GM12878 (cell line): ENCODE measurements around the gene ANK2. TPM values are rescaled to one million over a fixed set of nuclear protein-coding genes. Genes with fewer than 3 reads are reported as not detected.

Experiments
- ATAC-seq: fragments of 200-7000 bp; cut with Tn5 transposase; 3 replicates; pipeline ENCODE4 v1.9.1; 2020; ENCODE audit warnings: mild to moderate bottlenecking, moderate library complexity
- BruUV-seq: library from RNA; stranded (reverse); fragments of 400-500 nt; replicated peaks from 2 replicates; lab custom pipeline; 2021; lab: Mats Ljungman, UMichigan
- CTCF ChIA-PET: fragments of 300-600 bp; sonication (Branson Sonifier 250); formaldehyde crosslinking; extraction: SDS; loops from one replicate; lab custom pipeline; 2021; ENCODE audit warnings: inconsistent platforms; lab: Yijun Ruan, JAX
- POLR2A ChIA-PET: fragments of 350-600 bp; formaldehyde crosslinking; extraction: SDS; loops from one replicate; lab custom pipeline; 2021; ENCODE audit warnings: inconsistent platforms; lab: Charles Lee
- RAD21 ChIA-PET: fragments of 300-600 bp; sonication (Branson Sonifier 250); formaldehyde crosslinking; loops from one replicate; lab custom pipeline; 2023; ENCODE audit warnings: antibody characterized with exemption; ENCODE audit not compliant: unreplicated experiment; lab: Charles Lee
- SMC1A ChIA-PET: fragments of 300-600 bp; sonication (Branson Sonifier 250); formaldehyde crosslinking; loops from one replicate; lab custom pipeline; 2023; ENCODE audit not compliant: unreplicated experiment, uncharacterized antibody; lab: Charles Lee
- DNase-seq: peaks from one replicate; pipeline ENCODE4 v3.0.0-alpha.2; 2011; ENCODE audit warnings: low read depth, low spot score
- FAIRE-seq: peaks from 3 replicates; lab custom pipeline; 2011; peaks lifted over from hg19 to GRCh38; lab: Jason Lieb, UNC
- H2AFZ ChIP-seq: 2 replicates; pipeline ENCODE4 v1.6.0; 2011; ENCODE audit warnings: low read depth, low read length, control low read depth; ENCODE audit not compliant: control insufficient read depth
- H3K27ac ChIP-seq: 2 replicates; pipeline ENCODE4 v1.5.1; 2011; ENCODE audit warnings: control low read depth; ENCODE audit not compliant: control insufficient read depth, insufficient read depth
- H3K27me3 ChIP-seq, 2 experiments: replicated peaks in 1 of 2; 2 replicates each; pipeline versions ENCODE4 v1.6.0 to v1.6.1; 2011; ENCODE audit warnings: low read length in 1 of 2; ENCODE audit not compliant: control insufficient read depth in 2 of 2, insufficient read depth in 2 of 2
- H3K36me3 ChIP-seq, 2 experiments: 2 replicates each; pipeline ENCODE4 v1.5.1; 2011; ENCODE audit warnings: low read length in 1 of 2; ENCODE audit not compliant: control insufficient read depth in 2 of 2, insufficient read depth in 2 of 2
- H3K4me1 ChIP-seq: 2 replicates; pipeline ENCODE4 v1.6.1; 2011; ENCODE audit warnings: mild to moderate bottlenecking, low read length, moderate library complexity, mixed read lengths; ENCODE audit not compliant: control insufficient read depth, insufficient read depth
- H3K4me2 ChIP-seq: 2 replicates; pipeline ENCODE4 v1.6.0; 2011; ENCODE audit warnings: control low read depth; ENCODE audit not compliant: control insufficient read depth, insufficient read depth
- H3K4me3 ChIP-seq: fragments of 200-600 bp; sonication (generic); 2 replicates; pipeline ENCODE4 v1.5.1; 2016
- H3K79me2 ChIP-seq: 2 replicates; pipeline ENCODE4 v1.6.0; 2011; ENCODE audit warnings: low read length; ENCODE audit not compliant: control insufficient read depth, insufficient read depth
- H3K9ac ChIP-seq: 2 replicates; pipeline ENCODE4 v1.8.0; 2011; ENCODE audit warnings: low read length, control low read depth, mixed read lengths; ENCODE audit not compliant: control insufficient read depth, insufficient read depth
- H3K9me3 ChIP-seq: replicated peaks from 3 replicates; pipeline ENCODE4 v1.5.1; 2011; ENCODE audit warnings: mild to moderate bottlenecking, low read length; ENCODE audit not compliant: control insufficient read depth, insufficient read depth
- H4K20me1 ChIP-seq: 2 replicates; pipeline ENCODE4 v1.6.0; 2011; ENCODE audit not compliant: control insufficient read depth, insufficient read depth
- CBX3 ChIP-seq: fragments of 200-600 bp; sonication (generic); IDR thresholded peaks from 2 replicates; pipeline ENCODE4 v1.6.1; 2016; ENCODE audit warnings: low read depth, borderline replicate concordance
- CREB1 ChIP-seq: IDR thresholded peaks from 2 replicates; pipeline ENCODE4 v1.6.1; 2012; ENCODE audit warnings: low read depth, mild to moderate bottlenecking, inconsistent platforms
- CREM ChIP-seq: IDR thresholded peaks from 2 replicates; pipeline ENCODE4 v1.6.1; 2014; ENCODE audit warnings: antibody characterized with exemption, low read depth
- FOS ChIP-seq: IDR thresholded peaks from 3 replicates; pipeline ENCODE4 v1.6.1; 2011; ENCODE audit warnings: borderline replicate concordance; ENCODE audit not compliant: insufficient read length; ENCODE audit errors: extremely low read depth
- HCFC1 ChIP-seq: fragments of 150-350 bp; IDR thresholded peaks from 2 replicates; pipeline ENCODE4 v1.6.1; 2014; ENCODE audit warnings: low read length
- LARP7 ChIP-seq: fragments of 450-650 bp; IDR thresholded peaks from 2 replicates; pipeline ENCODE4 v1.6.1; 2017; ENCODE audit warnings: mild to moderate bottlenecking
- MAX ChIP-seq: IDR thresholded peaks from 2 replicates; pipeline ENCODE4 v1.6.1; 2012; ENCODE audit warnings: low read depth, low read length, improper control_type of control experiment
- NKRF ChIP-seq: fragments of 450-650 bp; conservative IDR thresholded peaks from 2 replicates; pipeline ENCODE4 v1.6.1; 2017; ENCODE audit warnings: mild to moderate bottlenecking, moderate library complexity
- PAX8 ChIP-seq: fragments of 450-650 bp; IDR thresholded peaks from 2 replicates; pipeline ENCODE4 v1.6.1; 2017; ENCODE audit warnings: mild to moderate bottlenecking, moderate library complexity
- RBBP5 ChIP-seq: fragments of 200-600 bp; sonication (generic); conservative IDR thresholded peaks from 2 replicates; pipeline ENCODE4 v1.6.1; 2016
- RFX5 ChIP-seq: IDR thresholded peaks from 2 replicates; pipeline ENCODE4 v1.6.1; 2011; ENCODE audit warnings: low read depth, low read length, improper control_type of control experiment
- STAT1 ChIP-seq: fragments of 450-650 bp; conservative IDR thresholded peaks from 2 replicates; pipeline ENCODE4 v1.6.1; 2014; ENCODE audit warnings: antibody characterized with exemption, mild to moderate bottlenecking
- TAF1 ChIP-seq: IDR thresholded peaks from 2 replicates; pipeline ENCODE4 v1.6.1; 2011; ENCODE audit warnings: mild to moderate bottlenecking, low read depth, low read length, borderline replicate concordance
- ZNF217 ChIP-seq: fragments of 450-650 bp; IDR thresholded peaks from 2 replicates; pipeline ENCODE4 v1.6.1; 2017; ENCODE audit warnings: antibody characterized with exemption, mild to moderate bottlenecking
- ZNF24 ChIP-seq: fragments of 450-650 bp; IDR thresholded peaks from 2 replicates; pipeline ENCODE4 v1.6.1; 2017; ENCODE audit warnings: antibody characterized with exemption, mild to moderate bottlenecking
- WGBS: methylation state at CpG from one replicate; pipeline ENCODE4 v1.1.6; 2016; ENCODE audit warnings: low lambda C conversion rate; ENCODE audit not compliant: insufficient replicate concordance, insufficient coverage; ENCODE audit errors: missing lambda C conversion rate; 5-methylcytosine and 5-hydroxymethylcytosine counted together
- in situ Hi-C: fragments of 300-500 bp; cut with MboI; formaldehyde crosslinking; loops from 9 replicates; pipeline ENCODE4 v1.14.3; 2018; ENCODE audit warnings: mixed read lengths
- intact Hi-C: fragments of 100-400 bp; cut with micrococcal nuclease; formaldehyde crosslinking; loops from one replicate; pipeline ENCODE4 v1.14.2; 2022; ENCODE audit not compliant: unreplicated experiment
- polyA plus RNA-seq, 11 experiments: library from polyadenylated mRNA; depleted of rRNA in 4 of 11; unstranded in 6 of 11; stranded (reverse) in 5 of 11; fragments of >200 nt; fragmentation: Nextera tagmentation in 4 of 11; fragmentation: Illumina TruSeq in 1 of 11; extraction: Ambion mirVana in 4 of 11; extraction: Trizol in 1 of 11; gene quantifications; 1 replicate in 1 of 11; 2 replicates in 10 of 11; pipeline versions ENCODE4 v1.2.1 to v1.2.3, GENCODE V29; 2011 to 2016; ENCODE audit warnings: inconsistent platforms in 2 of 11, missing spikeins in 2 of 11, low read depth in 1 of 11
- total RNA-seq, 4 experiments: library from RNA; depleted of rRNA in 3 of 4; stranded (reverse); fragments of >200 nt in 3 of 4; fragmentation: Illumina TruSeq in 1 of 4; extraction: Trizol in 1 of 4; gene quantifications; 2 replicates each; pipeline versions ENCODE4 v1.2.1 to v1.2.3, GENCODE V29; 2013 to 2021

The ANK2 gene
- total and polyA plus RNA-seq, 10 of the 15 experiments (the other 5 are each of a cell fraction or from before 2014, with no cell fraction given) = 1.6 to 13.0 (median 4.1) TPM

- no peak for TF ChIP-seq LARP7
Measured at GRCh38 chr4:113383111-113383785, 333.8 kb downstream of the ANK2 start (continued).

GRCh38 chr4:113384600-113384999, 335.1 kb downstream of the ANK2 start:
- Histone ChIP-seq H3K9ac (no peak overlapping the region), H2AFZ (no peak overlapping the region), H4K20me1 (no peaks in the 10 kb centered on the region), H3K79me2 (no peaks in the 10 kb centered on the region), H3K4me3 (no peak overlapping the region), H3K9me3 (no peaks in the 10 kb centered on the region), H3K27ac (no peak overlapping the region), H3K27me3 (no peaks in the 10 kb centered on the region), H3K4me2 (no peak overlapping the region), H3K36me3 (no peaks in the 10 kb centered on the region), H3K4me1 (no peaks in the 10 kb centered on the region)
- POLR2A ChIA-PET = no interaction called here
- RAD21 ChIA-PET = no interaction called here
- BruUV-seq = no TSS peak
- DNase-seq (no peak), FAIRE-seq (no peak), ATAC-seq (no peak)
- SMC1A ChIA-PET = interaction anchor here (0.7 to 1.7 kb wide), 2 partner anchors 10 to 91 kb away, joined by 3 to 4 read pairs; no protein-coding TSS in a partner anchor
- WGBS = under 1% methylated on average over 5 of the region's 5 CpGs
- TF ChIP-seq ZNF24 (no peak), TAF1 (no peak), RBBP5 (no peak), HCFC1 (no peak), FOS (no peak), STAT1 (no peak), ZNF217 (no peak), NKRF (no peak), CBX3 (no peak), PAX8 (no peak), MAX (no peak), RFX5 (no peak), CREM (no peak), CREB1 (no peak)
- in situ Hi-C loops = loop anchor here (25.0 kb wide), 1 partner anchor 1303 kb away; no protein-coding TSS in a partner anchor
- intact Hi-C loops = no loop called here
- CTCF ChIA-PET = interaction anchor here (1.9 kb wide), 1 partner anchor 11 kb away, joined by 8 read pairs; no protein-coding TSS in a partner anchor
